Lung (tissue), 12 donors: ENCODE data around the gene GATAD2A. TPM values are rescaled to one million over a fixed set of nuclear protein-coding genes. Genes with fewer than 3 reads are reported as not detected.
"Not testable (repeated sequence)": the region's sequence is repeated elsewhere in the genome, so short reads cannot be mapped to it uniquely, and the experiment has no call there.

Source experiments
- ATAC-seq: fragments of 200-7000 bp; cut with Tn5 transposase; one replicate; pipeline ENCODE4 v1.9.1; 2020; ENCODE audit warnings: moderate number of reproducible peaks; ENCODE audit not compliant: insufficient read depth, low FRiP score
- DNase-seq, 3 donors: peaks; one replicate each; pipeline ENCODE4 v3.0.0-alpha.2; 2013 to 2017
- H3K27ac ChIP-seq, 2 donors: one replicate each; pipeline ENCODE4 v1.5.1; 2013; ENCODE audit warnings: mild to moderate bottlenecking in 2 of 2, moderate library complexity in 2 of 2, control low read depth in 1 of 2, inconsistent platforms in 1 of 2, low read depth in 1 of 2, low read length in 1 of 2
- H3K27me3 ChIP-seq, 3 donors: one replicate each; pipeline ENCODE4 v1.5.1; 2013; ENCODE audit warnings: low read length in 2 of 3; ENCODE audit not compliant: control insufficient read depth in 3 of 3, insufficient read depth in 3 of 3
- H3K36me3 ChIP-seq, 4 donors: one replicate each; pipeline ENCODE4 v1.5.1; 2013; ENCODE audit warnings: low read length in 4 of 4, mild to moderate bottlenecking in 1 of 4, moderate library complexity in 1 of 4; ENCODE audit not compliant: control insufficient read depth in 4 of 4, insufficient read depth in 4 of 4
- H3K4me1 ChIP-seq, 5 donors: one replicate each; pipeline ENCODE4 v1.5.1; 2013; ENCODE audit warnings: low read length in 5 of 5, mild to moderate bottlenecking in 2 of 5, moderate library complexity in 1 of 5; ENCODE audit not compliant: control insufficient read depth in 5 of 5, insufficient read depth in 5 of 5
- H3K4me3 ChIP-seq: one replicate; pipeline ENCODE4 v1.5.1; 2013; ENCODE audit warnings: mild to moderate bottlenecking, control low read depth, moderate library complexity
- H3K9ac ChIP-seq, 2 donors: one replicate each; pipeline ENCODE4 v1.5.1; 2013; ENCODE audit warnings: low read length in 2 of 2, control low read depth in 1 of 2; ENCODE audit not compliant: insufficient read depth in 1 of 2
- H3K9me3 ChIP-seq, 4 donors: one replicate each; pipeline ENCODE4 v1.5.1; 2013; ENCODE audit warnings: low read length in 3 of 4, mild to moderate bottlenecking in 1 of 4, moderate library complexity in 1 of 4; ENCODE audit not compliant: control insufficient read depth in 4 of 4, insufficient read depth in 3 of 4
- CTCF ChIP-seq: IDR thresholded peaks from 2 replicates; pipeline ENCODE4 v1.5.1; 2012; ENCODE audit warnings: mild to moderate bottlenecking; ENCODE audit errors: control extremely low read depth, extremely low read depth
- WGBS, 2 donors: extraction: QIAGEN DNeasy Blood & Tissue Kit; methylation state at CpG; one replicate each; pipeline ENCODE4 v1.1.7; 2013; 5-methylcytosine and 5-hydroxymethylcytosine counted together
- polyA plus RNA-seq, 2 donors: library from polyadenylated mRNA; stranded (reverse); fragments of 200-250 nt; gene quantifications; one replicate each; pipeline ENCODE4 v1.2.1, GENCODE V29; 2013
- total RNA-seq, 2 donors: library from RNA; depleted of rRNA in 1 of 2; stranded (reverse); fragments of >200 nt in 1 of 2; gene quantifications; one replicate each; pipeline ENCODE4 v1.2.1, GENCODE V29; 2014 to 2021
- donor health status: control.
- donor health status: control.
- donor health status: Bipolar disorder and iron deficiency.
- donor health status: healthy.
- donor health status: DM: yes; HTN: yes; CAD: no.

Gene GATAD2A
- total and polyA plus RNA-seq, 4 donors, result 30.6 to 93.7 (median 37.4) TPM

- no peak for TF ChIP-seq CTCF
- peaks cover 7 to 32% (median 11%) of the 10 kb centered on the region in 5 donors for H3K4me1 ChIP-seq
- peak overlapping the region in 1 of 2 donors; percentile 55 for H3K9ac ChIP-seq
- WGBS, 2 donors, result 68 to 69% methylated on average over 5 of the region's 5 CpGs
- H3K36me3 ChIP-seq, result peaks cover 0 to 1% (median 0%) of the 10 kb centered on the region in 4 donors
- no peak for ATAC-seq
- no peaks in the 10 kb centered on the region for H3K9me3 ChIP-seq
- peak overlapping the region in 1 of 2 donors; percentile 44 for H3K27ac ChIP-seq
- H3K27me3 ChIP-seq, result no peaks in the 10 kb centered on the region
- no peak overlapping the region for H3K4me3 ChIP-seq
- DNase-seq, result no peak
These were observed 18.4 kb upstream of the GATAD2A start for GRCh38 chr19:19387108-19387507.

- ATAC-seq (no peak), DNase-seq (peak in 1 of 3 donors; percentile 64)
- no peaks in the 10 kb centered on the region for H3K9me3 ChIP-seq
- 47 to 58% methylated on average over 13 of the region's 13 CpGs for WGBS, 2 donors
- no peak overlapping the region for H3K4me3 ChIP-seq
- H3K9ac ChIP-seq, result peak overlapping the region in 1 of 2 donors; percentile 38
- H3K36me3 ChIP-seq, result peaks cover 0 to 1% (median 0%) of the 10 kb centered on the region in 4 donors
- no peak for TF ChIP-seq CTCF
- no peaks in the 10 kb centered on the region for H3K27me3 ChIP-seq
- H3K4me1 ChIP-seq, result peaks cover 7 to 34% (median 12%) of the 10 kb centered on the region in 5 donors
- H3K27ac ChIP-seq, result peak overlapping the region; percentile 34 to 66
These were observed 16.6 kb upstream of the GATAD2A start for GRCh38 chr19:19388568-19389555.

- 88 to 92% methylated on average over 12 of the region's 12 CpGs for WGBS, 2 donors
- H3K9me3 ChIP-seq, result not testable (repeated sequence)
- peaks cover 7 to 34% (median 16%) of the 10 kb centered on the region in 5 donors for H3K4me1 ChIP-seq
These were observed 15.8 kb upstream of the GATAD2A start for GRCh38 chr19:19389683-19390082.

GRCh38 chr19:19394333-19394732 lies 11.1 kb upstream of the GATAD2A start:
- not testable (repeated sequence) for H3K27me3 ChIP-seq

More at GRCh38 chr19:19389683-19390082, 15.8 kb upstream of the GATAD2A start:
- DNase-seq, H3K4me3 ChIP-seq, ATAC-seq, H3K27me3 ChIP-seq, H3K9ac ChIP-seq, H3K36me3 ChIP-seq: not testable (repeated sequence)
- H3K27ac ChIP-seq, result peak overlapping the region in 1 of 2 donors; percentile 43

More at GRCh38 chr19:19394333-19394732, 11.1 kb upstream of the GATAD2A start:
- H3K9ac ChIP-seq, H3K4me3 ChIP-seq, DNase-seq, ATAC-seq, H3K9me3 ChIP-seq, H3K36me3 ChIP-seq: not testable (repeated sequence)
- peak overlapping the region in 1 of 2 donors; percentile 74 for H3K27ac ChIP-seq
- H3K4me1 ChIP-seq, result peaks cover 0 to 18% (median 13%) of the 10 kb centered on the region in 5 donors
- WGBS, 2 donors, result 80 to 88% methylated on average over 7 of the region's 7 CpGs
